Sigmoid colon (tissue), 7 donors: ENCODE measurements around the gene LCMT1. TPM values are rescaled to one million over a fixed set of nuclear protein-coding genes. Genes with fewer than 3 reads are reported as not detected.

Source experiments
- DNase-seq: peaks from one replicate; pipeline ENCODE4 v3.0.0-alpha.2; 2019
- H3K27ac ChIP-seq, 4 donors: fragments of 200-600 bp; sonication (generic); one replicate each; pipeline ENCODE4 v1.5.1; 2016 to 2019; ENCODE audit warnings: mild to moderate bottlenecking in 1 of 4
- H3K27me3 ChIP-seq, 3 donors: fragments of 200-600 bp; sonication (generic); one replicate each; pipeline ENCODE4 v1.5.1; 2019; ENCODE audit warnings: mild to moderate bottlenecking in 1 of 3
- H3K36me3 ChIP-seq, 4 donors: fragments of 200-600 bp; sonication (generic); one replicate each; pipeline ENCODE4 v1.5.1; 2016 to 2019
- H3K4me1 ChIP-seq, 4 donors: fragments of 200-600 bp; sonication (generic); one replicate each; pipeline ENCODE4 v1.5.1; 2017 to 2019
- H3K4me3 ChIP-seq, 4 donors: fragments of 200-600 bp; sonication (generic); one replicate each; pipeline ENCODE4 v1.5.1; 2017 to 2019; ENCODE audit warnings: mild to moderate bottlenecking in 2 of 4, moderate library complexity in 1 of 4
- H3K9me3 ChIP-seq, 4 donors: fragments of 200-600 bp in 3 of 4; sonication (generic) in 3 of 4; one replicate each; pipeline versions ENCODE4 v1.5.1 to v1.6.1; 2013 to 2019
- CTCF ChIP-seq, 4 experiments: fragments of 450-650 bp in 3 of 4; fragments of 200-600 bp in 1 of 4; IDR thresholded peaks; one replicate each; pipeline ENCODE4 v1.5.1; 2016 to 2019; ENCODE audit warnings: antibody characterized with exemption in 4 of 4, mild to moderate bottlenecking in 3 of 4, moderate library complexity in 2 of 4
- EP300 ChIP-seq, 4 donors: sonication (generic); formaldehyde crosslinking; IDR thresholded peaks; one replicate each; pipeline ENCODE4 v1.6.1; 2017; ENCODE audit warnings: antibody characterized with exemption in 4 of 4
- POLR2A ChIP-seq, 2 donors: fragments of 450-650 bp; IDR thresholded peaks; one replicate each; pipeline ENCODE4 v1.6.1; 2016; ENCODE audit warnings: antibody characterized with exemption in 2 of 2, mild to moderate bottlenecking in 2 of 2, moderate library complexity in 2 of 2
- POLR2AphosphoS5 ChIP-seq, 4 donors: sonication (generic); formaldehyde crosslinking; IDR thresholded peaks; one replicate each; pipeline ENCODE4 v1.6.1; 2017; ENCODE audit warnings: antibody characterized with exemption in 4 of 4
- WGBS, 2 donors: extraction: QIAGEN DNeasy Blood & Tissue Kit; methylation state at CpG; one replicate each; pipeline ENCODE4 v1.1.7; 2013; 5-methylcytosine and 5-hydroxymethylcytosine counted together
- intact Hi-C: fragments of 100-400 bp; cut with DNase I; formaldehyde crosslinking; loops from one replicate; pipeline ENCODE4 v1.15.1; 2023
- polyA plus RNA-seq, 3 donors: library from polyadenylated mRNA; stranded (reverse); fragments of 200-250 nt; gene quantifications; one replicate each; pipeline ENCODE4 v1.2.3, GENCODE V29; 2013
- total RNA-seq, 4 donors: library from RNA; depleted of rRNA; stranded (reverse); fragments of >200 nt; gene quantifications; one replicate each; pipeline ENCODE4 v1.1.0, GENCODE V29; 2016
- donor health status: healthy with polysubstance abuse.
- donor health status: Bipolar disorder and iron deficiency.
- donor health status: healthy.

Gene LCMT1
- total and polyA plus RNA-seq, 7 donors: 27.0 to 61.5 (median 43.5) TPM

GRCh38 chr16:25065899-25066298 lies 45.6 kb upstream of the LCMT1 start:
- no peak for TF ChIP-seq EP300 (IDR thresholded peaks at IDR 0.05)
- TF ChIP-seq POLR2AphosphoS5 (IDR thresholded peaks at IDR 0.05): no peak
- TF ChIP-seq POLR2A (IDR thresholded peaks at IDR 0.05): no peak
- no peak for TF ChIP-seq CTCF (IDR thresholded peaks at IDR 0.05)
- Histone ChIP-seq H3K27me3 (no peaks in the 10 kb centered on the region), H3K36me3 (no peaks in the 10 kb centered on the region), H3K9me3 (no peaks in the 10 kb centered on the region), H3K4me3 (no peak overlapping the region), H3K4me1 (peaks cover 0 to 16% (median 13%) of the 10 kb centered on the region in 4 donors), H3K27ac (peak overlapping the region; percentile 94 to 96 (median 94))
- no peak for DNase-seq
- intact Hi-C loops: loop anchor here (2.0 to 10.0 kb wide), 4 partner anchors 15 to 189 kb away; partner anchors contain the start of genes ARHGAP17 and ZKSCAN2
- 82 to 87% methylated on average over 8 of the region's 8 CpGs for WGBS, 2 donors

- Histone ChIP-seq H3K36me3 (no peaks in the 10 kb centered on the region), H3K4me3 (peak overlapping the region; percentile 71 to 87 (median 82)), H3K9me3 (no peaks in the 10 kb centered on the region), H3K27ac (peak overlapping the region; percentile 94 to 96 (median 94)), H3K4me1 (peaks cover 0 to 16% (median 13%) of the 10 kb centered on the region in 4 donors), H3K27me3 (no peaks in the 10 kb centered on the region)
- 32 to 37% methylated on average over 16 of the region's 16 CpGs for WGBS, 2 donors
- no peak for TF ChIP-seq EP300 (IDR thresholded peaks at IDR 0.05)
- TF ChIP-seq POLR2AphosphoS5 (IDR thresholded peaks at IDR 0.05): no peak
- TF ChIP-seq CTCF (IDR thresholded peaks at IDR 0.05): no peak
- no peak for TF ChIP-seq POLR2A (IDR thresholded peaks at IDR 0.05)
- intact Hi-C loops: loop anchor here (2.0 to 10.0 kb wide), 4 partner anchors 16 to 188 kb away; partner anchors contain the start of genes ARHGAP17 and ZKSCAN2
- no peak for DNase-seq
Measured at GRCh38 chr16:25066426-25066746, 45.2 kb upstream of the LCMT1 start.

- WGBS, 2 donors: 0 to 1% methylated on average over 63 of the region's 63 CpGs
- TF ChIP-seq POLR2A (IDR thresholded peaks at IDR 0.05) (peak; percentile 51 to 69), POLR2AphosphoS5 (IDR thresholded peaks at IDR 0.05) (peak; percentile 88 to 96 (median 92)), EP300 (IDR thresholded peaks at IDR 0.05) (no peak)
- H3K27me3 ChIP-seq: no peaks in the 10 kb centered on the region
- peak overlapping the region; percentile 94 to 96 (median 94) for H3K27ac ChIP-seq
- H3K4me3 ChIP-seq: peak overlapping the region; percentile 71 to 87 (median 82)
- intact Hi-C loops: loop anchor here (2.0 to 10.0 kb wide), 4 partner anchors 16 to 188 kb away; partner anchors contain the start of genes ARHGAP17 and ZKSCAN2
- no peaks in the 10 kb centered on the region for H3K9me3 ChIP-seq
- peak; percentile 90 for DNase-seq
- H3K36me3 ChIP-seq: no peaks in the 10 kb centered on the region
- H3K4me1 ChIP-seq: peaks cover 0 to 16% (median 13%) of the 10 kb centered on the region in 4 donors
Measured at GRCh38 chr16:25066747-25067631, 44.6 kb upstream of the LCMT1 start.

- no peaks in the 10 kb centered on the region for H3K4me1 ChIP-seq
- H3K9me3 ChIP-seq: no peaks in the 10 kb centered on the region
- H3K36me3 ChIP-seq: no peaks in the 10 kb centered on the region
- no peak overlapping the region for H3K4me3 ChIP-seq
- no peaks in the 10 kb centered on the region for H3K27me3 ChIP-seq
- no peak overlapping the region for H3K27ac ChIP-seq
- 74 to 92% methylated on average over 2 of the region's 2 CpGs for WGBS, 2 donors
- intact Hi-C loops: no loop called here
- TF ChIP-seq EP300 (IDR thresholded peaks at IDR 0.05) (no peak), CTCF (IDR thresholded peaks at IDR 0.05) (no peak), POLR2AphosphoS5 (IDR thresholded peaks at IDR 0.05) (no peak), POLR2A (IDR thresholded peaks at IDR 0.05) (no peak)
- DNase-seq: no peak
Measured at GRCh38 chr16:25073854-25074253, 37.7 kb upstream of the LCMT1 start.

- H3K4me3 ChIP-seq: no peak overlapping the region
- TF ChIP-seq EP300 (IDR thresholded peaks at IDR 0.05) (no peak), POLR2AphosphoS5 (IDR thresholded peaks at IDR 0.05) (no peak), CTCF (IDR thresholded peaks at IDR 0.05) (no peak), POLR2A (IDR thresholded peaks at IDR 0.05) (no peak)
- H3K27me3 ChIP-seq: no peaks in the 10 kb centered on the region
- whole genome bisulfite sequencing, 2 donors: 92 to 95% methylated on average over 2 of the region's 2 CpGs
- intact Hi-C loops: no loop called here
- no peaks in the 10 kb centered on the region for H3K9me3 ChIP-seq
- H3K36me3 ChIP-seq: peaks cover 0 to 4% (median 0%) of the 10 kb centered on the region in 4 donors
- DNase-seq: no peak
- H3K27ac ChIP-seq: no peak overlapping the region
- no peaks in the 10 kb centered on the region for H3K4me1 ChIP-seq
Measured at GRCh38 chr16:25078386-25078978, 33.1 kb upstream of the LCMT1 start.
